HG02571 (cell line): ENCODE measurements around the gene ANXA11.

Experiments
- ATAC-seq: cut with Tn5 transposase; IDR thresholded peaks from one replicate; pipeline ENCODE4 v1.9.1; 2021; ENCODE audit warnings: mild to moderate bottlenecking, moderate library complexity; ENCODE audit not compliant: unreplicated experiment

Gene ANXA11

DNA sequence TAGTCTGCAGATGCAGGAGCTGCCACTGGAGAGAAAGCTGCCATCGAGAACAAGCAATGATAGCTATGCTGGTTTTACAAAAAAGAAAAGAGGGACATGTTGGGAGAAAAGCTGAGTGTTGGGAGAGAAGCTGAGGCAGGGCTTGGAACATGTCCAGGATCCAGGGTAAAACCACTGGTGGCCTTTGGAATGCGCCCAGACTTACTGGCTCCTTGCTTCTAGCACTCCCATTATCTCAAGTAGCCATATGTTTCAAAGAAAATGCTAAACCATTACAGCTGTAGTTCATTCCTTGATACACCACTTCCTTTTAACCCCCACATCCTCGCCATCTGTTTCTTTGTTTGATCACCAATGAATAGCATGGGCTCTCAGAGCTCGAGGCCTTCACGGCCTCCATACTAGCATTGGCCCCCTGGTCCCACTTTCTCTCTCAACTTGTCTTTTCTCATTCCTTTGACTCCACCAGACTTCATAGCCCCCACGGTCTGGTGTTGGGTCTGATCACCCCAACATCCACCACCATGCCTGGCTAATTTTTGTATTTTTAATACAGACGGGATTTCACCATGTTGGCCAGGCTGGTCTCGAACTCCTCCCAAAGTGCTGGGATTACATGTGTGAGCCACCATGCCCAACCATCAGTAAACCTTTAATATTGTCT, 96.6 kb downstream of the ANXA11 start:
- no peak for ATAC-seq

- peak; percentile 66 for ATAC-seq
Measured at GRCh38 chr10:80104066-80104926, 101.0 kb downstream of the ANXA11 start.
